Measurements from ENCODE around the gene ARL4A. TPM values are rescaled to one million over a fixed set of nuclear protein-coding genes. Genes with fewer than 3 reads are reported as not detected.

The ARL4A gene
- total and polyA plus RNA-seq, 2 of the 8 experiments (the other 6 are each of a cell fraction or from before 2014, with no cell fraction given) = 14.5 to 29.2 TPM

- TF ChIP-seq HDAC6 (IDR thresholded peaks at IDR 0.05; ENCODE audit: low read depth, low read length) = no peak
These were observed 28.1 kb downstream of the ARL4A start (continued) for GRCh38 chr7:12715372-12716133.

All from H1 (cell line).